Daoy (cell line): Measurements from ENCODE around the gene HDAC8. TPM values are rescaled to one million over a fixed set of nuclear protein-coding genes. Genes with fewer than 3 reads are reported as not detected.
A peak's percentile ranks its signal among the peaks of the same experiment; 100 is the strongest.

Experiments used
- DNase-seq: peaks from one replicate; pipeline ENCODE4 v3.0.0-alpha.2; 2015; ENCODE audit warnings: low read depth
- total RNA-seq: library from RNA; depleted of rRNA; stranded (reverse); fragments of >200 nt; shearing (Covaris generic); gene quantifications from 2 replicates; pipeline ENCODE4 v1.2.3, GENCODE V29; 2014

Gene HDAC8
- total RNA-seq, 1 experiment from 2014 or later: 20.5 TPM

- no peak for DNase-seq
These were observed 191.0 kb downstream of the HDAC8 start for GRCh38 chrX:72381439-72382201.

- no peak for DNase-seq
These were observed 196.5 kb downstream of the HDAC8 start for GRCh38 chrX:72376124-72376523.

GRCh38 chrX:72373136-72373535 is 199.5 kb downstream of the HDAC8 start:
- DNase-seq: no peak

- no peak for DNase-seq
These were observed 199.9 kb downstream of the HDAC8 start for GRCh38 chrX:72372735-72373134.

GRCh38 chrX:72371405-72371804 is 201.2 kb downstream of the HDAC8 start:
- DNase-seq: no peak

- DNase-seq: no peak
These were observed 203.8 kb downstream of the HDAC8 start for GRCh38 chrX:72368796-72369195.

- DNase-seq: no peak
These were observed 205.1 kb downstream of the HDAC8 start for GRCh38 chrX:72367516-72367915.

- DNase-seq: no peak
These were observed 205.8 kb downstream of the HDAC8 start for GRCh38 chrX:72366701-72367454.

GRCh38 chrX:72366178-72366577 is 206.5 kb downstream of the HDAC8 start:
- DNase-seq: no peak

GRCh38 chrX:72365126-72365525 is 207.5 kb downstream of the HDAC8 start:
- DNase-seq: no peak

- DNase-seq: no peak
These were observed 212.3 kb downstream of the HDAC8 start for GRCh38 chrX:72360326-72360725.

GRCh38 chrX:72358313-72358712 is 214.3 kb downstream of the HDAC8 start:
- peak; percentile 59 for DNase-seq

- DNase-seq: no peak
These were observed 219.9 kb downstream of the HDAC8 start for GRCh38 chrX:72352786-72353185.

GRCh38 chrX:72351606-72352334 is 220.9 kb downstream of the HDAC8 start:
- DNase-seq: no peak

GRCh38 chrX:72349190-72349589 is 223.5 kb downstream of the HDAC8 start:
- no peak for DNase-seq

- DNase-seq: no peak
These were observed 224.2 kb downstream of the HDAC8 start for GRCh38 chrX:72348247-72348979.

GRCh38 chrX:72347366-72347765 is 225.3 kb downstream of the HDAC8 start:
- no peak for DNase-seq

GRCh38 chrX:72346302-72346949 is 226.2 kb downstream of the HDAC8 start:
- no peak for DNase-seq

GRCh38 chrX:72340626-72341025 is 232.0 kb downstream of the HDAC8 start:
- DNase-seq: no peak

GRCh38 chrX:72340041-72340440 is 232.6 kb downstream of the HDAC8 start:
- no peak for DNase-seq

GRCh38 chrX:72330131-72330530 is 242.5 kb downstream of the HDAC8 start:
- no peak for DNase-seq
